D341Med (cell line): ENCODE data around the gene ASB9.
"Not testable (repeated sequence)": the region's sequence is repeated elsewhere in the genome, so short reads cannot be mapped to it uniquely, and the experiment has no call there.

Experiments used
- DNase-seq: peaks from one replicate; pipeline ENCODE4 v3.0.0; 2012; ENCODE audit warnings: low spot score

The ASB9 gene

GRCh38 chrX:15269618-15270521 is at the start of gene ASB9:
ASB9 (minus strand) TSS chrX:15270083; CDS start chrX:15269874, 209 bp downstream.
- DNase-seq, result no peak

- no peak for DNase-seq
Observed at GRCh38 chrX:15319075-15319474, 49.2 kb upstream of the ASB9 start.

- DNase-seq, result no peak
Observed at GRCh38 chrX:15315509-15315908, 45.6 kb upstream of the ASB9 start, which contains the start of gene ASB11. ASB11 (minus strand) TSS chrX:15315640; CDS start chrX:15315605, 35 bp downstream.

- no peak for DNase-seq
Observed at GRCh38 chrX:15314472-15314871, 44.6 kb upstream of the ASB9 start.

GRCh38 chrX:15311119-15311518 is 41.2 kb upstream of the ASB9 start:
- DNase-seq, result no peak

GRCh38 chrX:15310117-15310516 is 40.2 kb upstream of the ASB9 start:
- DNase-seq, result no peak

GRCh38 chrX:15305899-15306298 is 36.0 kb upstream of the ASB9 start:
- not testable (repeated sequence) for DNase-seq

GRCh38 chrX:15301924-15302323 is 32.0 kb upstream of the ASB9 start:
- no peak for DNase-seq

GRCh38 chrX:15299941-15300851 is 30.3 kb upstream of the ASB9 start:
- no peak for DNase-seq

- no peak for DNase-seq
Observed at GRCh38 chrX:15298780-15299179, 28.9 kb upstream of the ASB9 start.

- no peak for DNase-seq
Observed at GRCh38 chrX:15298201-15298600, 28.3 kb upstream of the ASB9 start.

GRCh38 chrX:15293451-15293850 is 23.6 kb upstream of the ASB9 start:
- no peak for DNase-seq

GRCh38 chrX:15292861-15293260 is 23.0 kb upstream of the ASB9 start:
- DNase-seq, result no peak

GRCh38 chrX:15277604-15278003 is 7.7 kb upstream of the ASB9 start:
- DNase-seq, result no peak

GRCh38 chrX:15274946-15275345 is 5.1 kb upstream of the ASB9 start:
- no peak for DNase-seq

GRCh38 chrX:15273275-15273674 is 3.4 kb upstream of the ASB9 start:
- DNase-seq, result not testable (repeated sequence)

- DNase-seq, result no peak
Observed at GRCh38 chrX:15271757-15272156, 1.9 kb upstream of the ASB9 start.

GRCh38 chrX:15269120-15269519 is 763 bp downstream of the ASB9 start:
- no peak for DNase-seq

- DNase-seq, result no peak
Observed at GRCh38 chrX:15254852-15255251, 15.0 kb downstream of the ASB9 start.

- DNase-seq, result no peak
Observed at GRCh38 chrX:15245896-15246295, 24.0 kb downstream of the ASB9 start.

- DNase-seq, result no peak
Observed at GRCh38 chrX:15244421-15244820, 25.5 kb downstream of the ASB9 start.

- DNase-seq, result peak; percentile 22
Observed at GRCh38 chrX:15242899-15243555, 26.9 kb downstream of the ASB9 start.
